ENCODE results near the gene AATF. TPM values are rescaled to one million over a fixed set of nuclear protein-coding genes. Genes with fewer than 3 reads are reported as not detected.

AATF gene
- total RNA-seq, 1 donor from 2014 or later, result 28.9 TPM

GRCh38 chr17:36947922-36948716 is 635 bp upstream of the AATF start:
- Mint-ChIP-seq H3K27ac (no peak overlapping the region), H3K36me3 (peaks cover 12% of the 10 kb centered on the region), H3K27me3 (ENCODE audit: insufficient read depth, low read depth) (peaks cover 48% of the 10 kb centered on the region), H3K4me1 (peaks cover 32% of the 10 kb centered on the region), H3K9me3 (no peaks in the 10 kb centered on the region), H3K4me3 (peak overlapping the region; percentile 87)
- H2AFZ ChIP-seq (replicated peaks), result peak overlapping the region; percentile 75
- peaks cover 44% of the 10 kb centered on the region for H3F3A ChIP-seq (ENCODE audit: low read depth)
- no peak overlapping the region for H3K9ac ChIP-seq
- H3K4me2 ChIP-seq, result peak overlapping the region; percentile 73
- no peak overlapping the region for H3K27ac ChIP-seq
- H3K4me3 ChIP-seq, result peak overlapping the region; percentile 56
- peaks cover 12% of the 10 kb centered on the region for H3K4me1 ChIP-seq
- peaks cover 5% of the 10 kb centered on the region for H3K36me3 ChIP-seq
- H4K20me1 ChIP-seq (ENCODE audit: low read depth), result peaks cover 59% of the 10 kb centered on the region
- peaks cover 28% of the 10 kb centered on the region for H3K79me2 ChIP-seq (ENCODE audit: low read depth)
- DNase-seq (ENCODE audit: low spot score), result no peak
- H3K9me3 ChIP-seq (ENCODE audit: low read depth), result no peaks in the 10 kb centered on the region
- peak; percentile 66 for TF ChIP-seq EZH2 (IDR thresholded peaks at IDR 0.05)
- peak; percentile 69 for TF ChIP-seq EZH2phosphoT487 (IDR thresholded peaks at IDR 0.05)
- TF ChIP-seq, protein P1, sequence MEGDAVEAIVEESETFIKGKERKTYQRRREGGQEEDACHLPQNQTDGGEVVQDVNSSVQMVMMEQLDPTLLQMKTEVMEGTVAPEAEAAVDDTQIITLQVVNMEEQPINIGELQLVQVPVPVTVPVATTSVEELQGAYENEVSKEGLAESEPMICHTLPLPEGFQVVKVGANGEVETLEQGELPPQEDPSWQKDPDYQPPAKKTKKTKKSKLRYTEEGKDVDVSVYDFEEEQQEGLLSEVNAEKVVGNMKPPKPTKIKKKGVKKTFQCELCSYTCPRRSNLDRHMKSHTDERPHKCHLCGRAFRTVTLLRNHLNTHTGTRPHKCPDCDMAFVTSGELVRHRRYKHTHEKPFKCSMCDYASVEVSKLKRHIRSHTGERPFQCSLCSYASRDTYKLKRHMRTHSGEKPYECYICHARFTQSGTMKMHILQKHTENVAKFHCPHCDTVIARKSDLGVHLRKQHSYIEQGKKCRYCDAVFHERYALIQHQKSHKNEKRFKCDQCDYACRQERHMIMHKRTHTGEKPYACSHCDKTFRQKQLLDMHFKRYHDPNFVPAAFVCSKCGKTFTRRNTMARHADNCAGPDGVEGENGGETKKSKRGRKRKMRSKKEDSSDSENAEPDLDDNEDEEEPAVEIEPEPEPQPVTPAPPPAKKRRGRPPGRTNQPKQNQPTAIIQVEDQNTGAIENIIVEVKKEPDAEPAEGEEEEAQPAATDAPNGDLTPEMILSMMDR (IDR thresholded peaks at IDR 0.05), result no peak
- peaks cover 55% of the 10 kb centered on the region for H3K27me3 ChIP-seq

- H3K27ac ChIP-seq, result no peak overlapping the region
These were observed 740 bp downstream of the AATF start for GRCh38 chr17:36949461-36949927.

DNA sequence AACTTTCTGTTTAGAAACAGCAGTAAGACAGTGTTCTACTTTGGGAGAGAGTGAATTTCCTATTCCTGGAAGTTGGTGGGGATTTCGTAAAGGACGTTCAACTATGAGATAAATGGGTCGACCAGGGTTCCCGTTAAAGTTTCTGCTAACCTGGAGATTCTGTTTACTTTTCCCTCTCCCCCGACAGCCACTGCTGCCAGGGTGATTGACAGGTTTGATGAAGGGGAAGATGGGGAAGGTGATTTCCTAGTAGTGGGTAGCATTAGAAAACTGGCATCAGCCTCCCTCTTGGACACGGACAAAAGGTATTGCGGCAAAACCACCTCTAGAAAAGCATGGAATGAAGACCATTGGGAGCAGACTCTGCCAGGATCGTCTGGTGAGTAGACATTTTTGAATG is 1.3 kb downstream of the AATF start:
- Histone ChIP-seq H3K27me3 (peaks cover 36% of the 10 kb centered on the region), H3K9ac (no peak overlapping the region), H4K20me1 (ENCODE audit: low read depth) (peaks cover 41% of the 10 kb centered on the region), H3K79me2 (ENCODE audit: low read depth) (peaks cover 28% of the 10 kb centered on the region), H2AFZ (replicated peaks) (no peak overlapping the region), H3F3A (ENCODE audit: low read depth) (peaks cover 34% of the 10 kb centered on the region), H3K4me2 (peak overlapping the region; percentile 73), H3K27ac (no peak overlapping the region), H3K4me1 (peaks cover 10% of the 10 kb centered on the region), H3K36me3 (peaks cover 5% of the 10 kb centered on the region), H3K4me3 (peak overlapping the region; percentile 56), H3K9me3 (ENCODE audit: low read depth) (no peaks in the 10 kb centered on the region)
- Mint-ChIP-seq H3K4me1 (peaks cover 32% of the 10 kb centered on the region), H3K36me3 (peaks cover 19% of the 10 kb centered on the region), H3K4me3 (peak overlapping the region; percentile 87), H3K27ac (no peak overlapping the region), H3K27me3 (ENCODE audit: insufficient read depth, low read depth) (peaks cover 33% of the 10 kb centered on the region), H3K9me3 (no peaks in the 10 kb centered on the region)
- TF ChIP-seq EZH2 (IDR thresholded peaks at IDR 0.05) (no peak), EZH2phosphoT487 (IDR thresholded peaks at IDR 0.05) (no peak)
- TF ChIP-seq, protein P1 (IDR thresholded peaks at IDR 0.05), result no peak
- DNase-seq (ENCODE audit: low spot score), result no peak

More at GRCh38 chr17:36949461-36949927, 740 bp downstream of the AATF start:
- H3K9me3 Mint-ChIP-seq, result no peaks in the 10 kb centered on the region
- H3K9me3 ChIP-seq (ENCODE audit: low read depth), result no peaks in the 10 kb centered on the region
- H3K36me3 ChIP-seq, result peaks cover 5% of the 10 kb centered on the region
- peak overlapping the region; percentile 73 for H3K4me2 ChIP-seq
- peaks cover 46% of the 10 kb centered on the region for H4K20me1 ChIP-seq (ENCODE audit: low read depth)
- peaks cover 17% of the 10 kb centered on the region for H3K36me3 Mint-ChIP-seq
- H3K4me3 ChIP-seq, result peak overlapping the region; percentile 56
- H3K27me3 Mint-ChIP-seq (ENCODE audit: insufficient read depth, low read depth), result peaks cover 37% of the 10 kb centered on the region
- H3F3A ChIP-seq (ENCODE audit: low read depth), result peaks cover 39% of the 10 kb centered on the region
- H3K27ac Mint-ChIP-seq, result no peak overlapping the region
- H3K4me3 Mint-ChIP-seq, result peak overlapping the region; percentile 87
- peaks cover 10% of the 10 kb centered on the region for H3K4me1 ChIP-seq
- H3K4me1 Mint-ChIP-seq, result peaks cover 32% of the 10 kb centered on the region
- H2AFZ ChIP-seq (replicated peaks), result peak overlapping the region; percentile 77
- TF ChIP-seq, protein P1 (IDR thresholded peaks at IDR 0.05), result no peak
- no peak for TF ChIP-seq EZH2phosphoT487 (IDR thresholded peaks at IDR 0.05)
- H3K79me2 ChIP-seq (ENCODE audit: low read depth), result peaks cover 28% of the 10 kb centered on the region
- DNase-seq (ENCODE audit: low spot score), result peak; percentile 50
- H3K27me3 ChIP-seq, result peaks cover 41% of the 10 kb centered on the region
- no peak overlapping the region for H3K9ac ChIP-seq
